Right forelimb (tissue), 1 donor: ENCODE data around the gene ACBD4.

Experiments
- DNase-seq: peaks from one replicate; pipeline ENCODE4 v3.0.0-alpha.2; 2018

ACBD4 gene, protein sequence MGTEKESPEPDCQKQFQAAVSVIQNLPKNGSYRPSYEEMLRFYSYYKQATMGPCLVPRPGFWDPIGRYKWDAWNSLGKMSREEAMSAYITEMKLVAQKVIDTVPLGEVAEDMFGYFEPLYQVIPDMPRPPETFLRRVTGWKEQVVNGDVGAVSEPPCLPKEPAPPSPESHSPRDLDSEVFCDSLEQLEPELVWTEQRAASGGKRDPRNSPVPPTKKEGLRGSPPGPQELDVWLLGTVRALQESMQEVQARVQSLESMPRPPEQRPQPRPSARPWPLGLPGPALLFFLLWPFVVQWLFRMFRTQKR

DNA sequence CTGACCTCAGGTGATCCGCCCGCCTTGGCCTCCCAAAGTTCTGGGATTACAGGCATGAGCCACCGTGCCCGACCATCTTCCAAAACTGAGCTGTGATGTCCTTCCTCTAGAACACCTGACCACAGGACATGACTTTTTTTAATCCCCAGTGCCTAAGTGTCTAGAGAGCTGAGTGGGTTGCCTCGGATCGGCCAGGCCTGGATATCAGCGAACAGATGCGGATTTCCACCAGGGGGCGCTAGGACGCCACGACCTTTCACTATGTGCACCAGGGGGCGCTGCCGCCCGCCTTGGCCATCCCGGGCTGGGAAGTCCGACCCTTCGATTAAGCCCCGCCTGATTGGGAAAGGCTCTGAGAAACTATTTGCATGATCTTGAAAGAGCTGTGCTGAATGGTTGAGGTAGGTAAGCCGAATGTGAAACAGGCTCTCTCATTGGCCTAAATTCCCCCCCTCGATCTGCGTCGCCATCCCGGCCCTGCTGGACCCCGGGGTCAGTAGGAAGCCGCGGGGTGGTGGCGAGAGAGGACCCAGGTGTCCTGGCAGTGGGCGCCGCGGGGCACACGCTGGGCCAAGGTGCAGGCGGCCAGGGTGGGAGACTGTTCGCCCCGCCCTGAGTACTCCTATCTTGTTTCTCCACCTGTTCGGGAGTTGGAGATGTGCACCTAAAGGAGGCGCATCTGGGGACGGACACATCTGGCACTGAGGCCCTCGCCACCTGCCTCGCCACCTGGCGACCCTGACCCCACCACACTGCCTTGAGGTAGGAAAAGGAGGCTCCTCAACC is at the start of gene ACBD4:
TSS of gene ACBD4 (plus strand) at position 496 of the 786 bp plus-strand sequence. CDS start 458 bp downstream, outside the sequence.
- peak; percentile 98 for DNase-seq

DNA sequence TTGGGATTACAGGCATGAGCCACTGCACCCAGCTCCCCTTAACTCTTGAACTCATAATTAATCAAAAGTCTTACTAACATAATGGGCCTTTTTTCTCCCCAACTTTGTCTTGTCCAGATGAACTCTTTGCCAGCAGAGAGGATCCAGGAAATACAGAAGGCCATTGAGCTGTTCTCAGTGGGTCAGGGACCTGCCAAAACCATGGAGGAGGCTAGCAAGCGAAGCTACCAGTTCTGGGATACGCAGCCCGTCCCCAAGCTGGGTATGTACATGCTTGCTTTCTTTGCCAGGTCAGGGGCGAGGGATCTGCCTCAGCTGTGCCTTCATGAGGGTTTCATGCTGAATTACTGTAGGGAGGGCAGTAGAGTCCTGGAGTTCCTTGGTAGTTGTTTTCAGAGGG is 49.1 kb upstream of the ACBD4 start:
- DNase-seq, result no peak

DNA sequence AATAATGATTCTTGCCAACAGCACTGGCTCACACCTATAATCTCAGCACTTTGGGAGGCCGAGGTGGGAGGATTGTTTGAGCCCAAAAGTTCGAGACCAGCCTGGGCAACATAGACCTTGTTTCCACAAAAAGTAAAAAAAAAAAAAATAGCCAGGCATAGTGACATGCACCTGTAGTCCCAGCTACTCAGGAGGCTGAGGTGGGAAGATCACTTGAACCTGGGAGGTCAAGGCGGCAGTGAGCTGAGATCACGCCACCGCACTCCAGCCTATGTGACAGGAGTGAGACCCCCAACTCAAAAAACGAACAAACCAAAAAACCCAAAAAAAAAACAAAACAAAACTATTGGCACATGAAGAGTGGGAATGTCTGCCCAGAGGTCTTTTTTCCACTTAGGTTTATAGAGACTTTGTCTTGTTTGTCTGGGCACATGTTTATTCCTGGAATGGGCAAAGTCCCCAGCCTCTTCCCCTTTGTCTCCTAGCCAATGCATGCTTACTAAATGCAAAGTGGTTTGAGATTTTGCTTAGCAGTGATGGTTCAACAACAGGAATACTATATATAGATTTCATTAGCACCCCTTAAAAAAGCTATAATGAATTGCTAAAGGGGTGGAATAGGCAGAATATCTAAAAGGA is 48.5 kb upstream of the ACBD4 start:
- DNase-seq, result no peak

DNA sequence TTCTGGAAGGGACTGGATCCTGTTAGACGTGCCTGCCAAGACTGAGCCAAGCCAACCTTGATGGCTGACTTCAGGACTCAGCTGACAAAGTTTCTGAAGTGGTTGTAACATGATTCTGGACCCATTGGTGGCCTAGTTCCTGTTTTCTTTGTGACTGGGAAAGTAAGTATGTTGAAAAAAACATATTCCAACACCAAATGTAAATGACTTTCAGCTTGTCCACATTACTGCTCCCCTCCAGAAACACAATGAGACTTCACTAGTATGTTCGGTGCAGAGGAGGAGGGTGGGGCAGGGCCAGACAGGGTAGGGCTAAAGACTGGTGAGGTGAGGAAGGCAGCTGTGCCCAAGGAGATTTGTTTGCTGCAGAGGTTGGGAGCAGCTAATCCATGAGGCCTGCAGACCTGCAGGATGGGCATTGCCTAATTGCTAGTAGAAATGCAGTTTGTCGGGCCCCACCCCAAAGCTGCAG is 47.9 kb upstream of the ACBD4 start:
- DNase-seq, result no peak

DNA sequence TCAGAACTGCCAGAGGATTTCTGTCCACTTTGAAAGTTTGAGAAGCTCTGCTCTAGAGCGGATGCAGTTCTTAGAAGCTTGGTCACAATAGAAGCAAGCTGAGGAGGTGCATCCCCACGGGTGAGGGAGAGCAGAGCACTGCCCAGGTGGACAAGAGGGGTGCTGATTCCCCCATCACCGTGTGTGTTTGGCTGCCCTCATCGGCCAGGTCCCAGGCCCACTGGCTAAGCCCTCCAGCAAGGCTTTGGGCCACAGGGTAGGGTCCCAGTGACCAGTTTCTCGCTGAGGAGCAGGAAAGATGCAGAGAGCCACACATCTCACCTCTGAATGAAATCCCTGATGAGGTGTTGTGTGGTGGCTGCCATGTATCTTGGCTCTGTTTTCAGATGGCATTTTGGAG is 47.5 kb upstream of the ACBD4 start:
- no peak for DNase-seq

DNA sequence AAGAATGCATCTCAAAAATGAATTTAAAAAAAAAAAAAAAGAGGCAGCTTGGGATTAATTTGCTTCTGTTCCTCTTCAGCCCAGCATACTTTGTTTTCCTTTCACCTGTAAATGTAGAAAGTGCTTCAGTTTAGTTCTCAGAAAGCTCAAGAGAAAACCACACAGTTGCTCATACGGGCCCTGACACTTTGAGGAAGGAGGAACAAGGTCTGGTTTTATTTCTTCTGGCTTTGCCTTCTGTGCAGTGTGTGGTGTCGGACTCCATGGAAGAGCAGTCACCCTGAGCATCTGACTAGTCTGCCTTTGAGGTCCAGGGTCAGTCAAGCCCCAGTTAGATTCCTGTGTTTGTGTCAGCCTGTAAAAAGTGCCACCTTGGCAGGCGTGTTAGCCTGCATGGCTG is 46.7 kb upstream of the ACBD4 start:
- no peak for DNase-seq

DNA sequence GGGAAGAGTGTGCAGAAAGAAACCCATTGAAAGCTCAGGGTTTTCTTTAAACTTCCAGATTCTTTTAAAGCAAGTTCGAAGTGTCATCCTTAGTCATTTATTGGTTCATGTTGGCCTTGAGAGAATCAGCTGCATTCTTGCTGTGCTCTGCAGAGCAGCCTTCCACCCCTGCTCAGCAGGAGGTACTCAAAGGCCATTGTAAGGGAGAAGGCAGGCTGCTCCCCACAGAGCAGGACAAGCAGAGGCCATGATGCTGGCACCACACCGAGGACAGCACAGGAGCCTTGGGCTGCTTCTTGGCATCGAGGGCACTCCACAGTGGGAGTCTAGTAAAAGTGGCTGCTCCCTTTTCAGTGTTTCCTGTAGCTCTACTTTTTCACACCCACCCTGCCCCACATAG is 44.8 kb upstream of the ACBD4 start:
- DNase-seq, result no peak

DNA sequence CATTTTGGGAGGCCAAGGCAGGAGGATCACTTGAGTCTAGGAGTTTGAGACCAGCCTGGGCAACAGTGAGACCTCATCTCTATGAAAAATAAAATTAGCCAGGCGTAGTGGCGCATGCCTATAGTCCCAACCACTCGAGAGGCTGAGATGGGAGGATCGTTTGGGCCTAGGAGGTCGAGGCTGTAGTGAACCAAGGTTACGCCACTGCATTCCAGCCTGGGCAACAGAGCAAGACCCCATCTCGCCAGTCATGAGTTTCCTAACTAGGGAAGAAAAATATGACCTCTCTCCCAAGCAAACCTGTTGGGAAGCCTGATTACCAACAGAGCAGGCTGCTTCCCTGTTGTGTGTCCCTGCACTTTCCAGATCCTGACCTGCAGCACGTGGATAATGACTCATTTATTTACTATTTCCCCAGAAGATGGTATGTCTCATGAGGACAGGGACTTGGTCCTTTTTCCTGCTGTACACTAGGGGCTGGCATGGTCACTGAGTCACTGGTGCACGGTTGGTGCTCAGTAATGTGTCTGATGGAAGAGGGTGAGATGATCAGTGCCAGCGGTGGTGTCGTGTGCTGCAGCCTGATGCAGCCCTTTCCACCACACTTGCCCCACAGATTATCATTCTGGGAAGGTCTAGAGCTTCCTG is 43.6 kb upstream of the ACBD4 start:
- no peak for DNase-seq

DNA sequence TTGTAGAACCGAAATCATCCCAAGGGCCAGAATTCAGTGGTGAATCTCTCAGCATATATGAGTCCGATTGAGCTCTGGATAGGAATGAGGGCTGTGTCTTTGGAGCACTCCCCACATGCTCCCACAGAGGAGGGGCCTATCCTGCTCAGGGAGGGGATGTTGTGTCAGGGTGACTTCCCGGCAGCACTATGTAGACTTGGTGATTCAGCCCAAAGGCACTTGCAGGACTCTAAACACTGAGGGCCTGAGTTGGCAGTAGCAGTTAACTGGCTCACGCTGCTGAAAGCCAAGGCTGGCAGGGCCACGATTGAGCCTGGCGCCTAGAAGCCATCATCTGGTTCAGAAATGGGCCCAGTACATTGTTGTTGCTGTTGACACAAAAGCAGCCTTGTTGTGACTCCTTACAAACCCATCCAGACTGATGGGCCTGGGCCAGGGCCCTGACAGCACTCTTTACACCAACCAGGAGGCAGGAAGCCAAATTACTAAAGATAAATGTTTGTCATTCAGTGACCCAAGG is 42.5 kb upstream of the ACBD4 start:
- no peak for DNase-seq

DNA sequence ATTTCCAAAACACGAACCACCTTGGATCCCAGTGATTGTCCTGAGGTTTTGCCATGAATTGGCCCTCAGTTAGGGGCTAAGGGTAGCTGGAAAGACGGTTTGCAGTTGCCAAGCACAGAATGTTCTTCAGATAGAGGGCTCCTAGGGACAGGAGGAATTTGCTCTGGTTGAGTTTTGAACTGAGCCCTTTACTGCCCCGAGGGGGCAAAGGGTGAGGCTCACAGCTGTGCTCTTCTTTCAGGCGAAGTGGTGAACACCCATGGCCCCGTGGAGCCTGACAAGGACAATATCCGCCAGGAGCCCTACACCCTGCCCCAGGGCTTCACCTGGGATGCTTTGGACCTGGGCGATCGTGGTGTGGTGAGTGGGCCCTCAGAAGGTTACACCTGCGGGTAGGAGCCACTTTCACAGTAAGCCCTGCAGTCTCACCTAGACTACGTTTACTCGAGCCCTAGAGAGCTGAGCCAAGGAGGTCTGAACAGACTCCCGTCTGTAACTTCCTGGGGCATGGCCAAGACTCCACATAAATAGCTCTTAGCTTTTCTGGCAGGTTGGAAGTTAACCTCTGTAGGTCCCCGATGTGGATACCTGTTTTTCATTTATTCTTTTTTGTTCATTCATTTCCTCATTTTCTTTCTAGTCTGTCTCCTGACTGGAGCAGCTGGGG is 41.9 kb upstream of the ACBD4 start:
- no peak for DNase-seq

DNA sequence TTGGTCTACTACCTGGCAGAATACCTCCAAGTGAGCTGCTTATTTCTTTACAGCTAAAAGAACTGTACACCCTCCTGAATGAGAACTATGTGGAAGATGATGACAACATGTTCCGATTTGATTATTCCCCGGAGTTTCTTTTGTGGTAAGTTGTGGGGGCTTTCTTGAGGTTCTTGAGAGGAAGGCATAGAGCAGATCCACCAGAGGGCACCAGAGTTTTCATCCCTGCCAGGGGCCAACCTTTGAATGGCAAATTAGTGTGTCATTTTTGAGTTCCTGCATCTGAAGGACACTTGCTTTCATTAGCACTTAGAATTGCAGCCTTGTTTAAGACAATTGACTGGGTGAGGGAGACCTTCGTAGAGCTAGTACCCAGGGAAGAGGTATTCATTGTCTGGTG is 39.3 kb upstream of the ACBD4 start:
- DNase-seq, result no peak

DNA sequence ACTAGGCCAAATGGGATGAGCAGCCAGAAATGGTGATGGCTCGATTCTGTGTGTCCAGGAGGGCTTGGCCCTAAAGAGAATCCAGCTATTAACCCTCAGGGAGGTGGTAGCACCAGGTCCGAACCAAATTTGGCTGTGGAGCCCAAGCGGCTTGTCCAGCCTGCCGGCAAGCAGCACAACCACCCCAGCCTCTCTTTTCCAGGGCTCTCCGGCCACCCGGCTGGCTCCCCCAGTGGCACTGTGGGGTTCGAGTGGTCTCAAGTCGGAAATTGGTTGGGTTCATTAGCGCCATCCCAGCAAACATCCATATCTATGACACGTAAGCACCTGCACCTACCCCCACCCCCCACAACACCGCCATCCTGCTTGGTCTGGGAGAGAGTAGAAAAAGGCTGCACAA is 38.6 kb upstream of the ACBD4 start:
- no peak for DNase-seq

DNA sequence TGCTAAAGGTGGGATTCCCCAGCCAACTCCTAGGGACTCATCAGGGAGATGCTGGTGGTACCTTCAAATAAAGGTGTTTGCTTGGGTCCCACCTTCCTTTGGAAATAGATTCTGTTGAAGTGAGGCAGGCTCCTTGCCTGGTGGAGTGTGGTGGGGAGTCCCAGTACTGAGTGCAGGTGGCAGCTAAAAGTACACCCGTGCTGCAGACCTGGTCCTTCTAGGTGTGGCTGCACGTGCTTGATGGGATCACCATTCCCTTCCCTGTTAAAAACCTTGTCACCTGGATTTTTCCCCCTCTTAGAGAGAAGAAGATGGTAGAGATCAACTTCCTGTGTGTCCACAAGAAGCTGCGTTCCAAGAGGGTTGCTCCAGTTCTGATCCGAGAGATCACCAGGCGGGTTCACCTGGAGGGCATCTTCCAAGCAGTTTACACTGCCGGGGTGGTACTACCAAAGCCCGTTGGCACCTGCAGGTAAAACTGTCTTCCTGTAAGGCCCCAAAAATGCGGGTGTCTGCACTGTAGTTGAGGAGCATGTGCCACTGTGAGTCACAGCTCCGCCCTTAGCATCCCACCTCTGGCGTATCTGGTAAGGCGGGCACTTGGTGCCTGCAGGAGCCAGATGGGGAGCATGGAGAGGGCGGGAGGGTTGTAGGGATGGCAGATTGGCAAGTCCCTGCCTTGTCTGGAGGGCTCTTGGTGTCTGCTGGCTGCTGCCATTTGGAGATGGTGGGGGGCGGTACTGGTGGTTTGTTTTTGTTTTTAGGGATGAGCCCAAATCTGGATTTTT is 37.2 kb upstream of the ACBD4 start:
- no peak for DNase-seq

DNA sequence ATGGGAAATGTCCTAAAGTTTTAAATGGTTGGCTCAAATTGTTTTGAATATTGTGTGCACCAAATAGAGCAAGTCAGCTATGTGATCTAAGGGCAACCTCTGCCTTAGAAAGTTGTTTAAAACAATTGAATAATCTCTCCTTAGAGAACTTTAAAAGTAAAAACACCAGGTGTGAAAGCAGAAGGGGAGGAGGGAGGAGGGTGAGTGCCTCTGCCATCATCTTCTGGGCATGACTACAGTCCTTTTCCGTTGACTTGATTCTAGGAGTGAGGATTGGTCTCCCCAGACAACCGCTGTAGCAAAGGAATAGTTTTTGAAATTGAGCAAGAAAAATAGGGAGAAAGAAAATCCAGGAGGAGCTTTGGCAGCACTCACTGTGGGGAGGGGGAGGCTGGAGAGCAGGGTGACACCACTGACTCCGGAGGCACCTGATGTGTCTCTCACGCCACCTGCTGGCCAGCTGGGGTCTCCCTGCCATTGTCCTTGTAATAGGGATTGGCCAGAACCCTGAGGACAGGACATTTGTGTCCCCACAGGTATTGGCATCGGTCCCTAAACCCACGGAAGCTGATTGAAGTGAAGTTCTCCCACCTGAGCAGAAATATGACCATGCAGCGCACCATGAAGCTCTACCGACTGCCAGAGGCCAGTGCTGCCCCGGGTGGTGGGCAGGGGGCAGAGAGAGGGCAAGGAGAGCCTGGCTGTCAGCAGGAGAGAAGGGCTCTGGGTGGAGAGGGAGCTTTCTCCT is 36.4 kb upstream of the ACBD4 start:
- DNase-seq, result peak; percentile 86

DNA sequence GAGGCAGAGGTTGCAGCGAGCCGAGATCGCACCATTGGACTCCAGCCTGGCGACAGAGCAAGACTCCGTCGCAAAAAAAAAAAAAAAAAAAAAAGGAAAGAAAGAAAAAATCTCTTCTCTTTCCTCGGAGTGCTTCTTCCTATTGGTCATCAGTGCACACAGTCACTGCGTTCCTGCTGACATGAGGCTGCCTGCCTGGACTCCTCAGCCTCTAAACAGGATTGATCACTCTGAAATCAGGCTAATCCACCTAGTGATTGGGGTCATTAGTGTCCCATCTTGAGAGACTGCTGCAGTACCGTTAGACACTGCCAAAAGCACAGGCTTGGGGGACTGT is 34.0 kb upstream of the ACBD4 start:
- no peak for DNase-seq

DNA sequence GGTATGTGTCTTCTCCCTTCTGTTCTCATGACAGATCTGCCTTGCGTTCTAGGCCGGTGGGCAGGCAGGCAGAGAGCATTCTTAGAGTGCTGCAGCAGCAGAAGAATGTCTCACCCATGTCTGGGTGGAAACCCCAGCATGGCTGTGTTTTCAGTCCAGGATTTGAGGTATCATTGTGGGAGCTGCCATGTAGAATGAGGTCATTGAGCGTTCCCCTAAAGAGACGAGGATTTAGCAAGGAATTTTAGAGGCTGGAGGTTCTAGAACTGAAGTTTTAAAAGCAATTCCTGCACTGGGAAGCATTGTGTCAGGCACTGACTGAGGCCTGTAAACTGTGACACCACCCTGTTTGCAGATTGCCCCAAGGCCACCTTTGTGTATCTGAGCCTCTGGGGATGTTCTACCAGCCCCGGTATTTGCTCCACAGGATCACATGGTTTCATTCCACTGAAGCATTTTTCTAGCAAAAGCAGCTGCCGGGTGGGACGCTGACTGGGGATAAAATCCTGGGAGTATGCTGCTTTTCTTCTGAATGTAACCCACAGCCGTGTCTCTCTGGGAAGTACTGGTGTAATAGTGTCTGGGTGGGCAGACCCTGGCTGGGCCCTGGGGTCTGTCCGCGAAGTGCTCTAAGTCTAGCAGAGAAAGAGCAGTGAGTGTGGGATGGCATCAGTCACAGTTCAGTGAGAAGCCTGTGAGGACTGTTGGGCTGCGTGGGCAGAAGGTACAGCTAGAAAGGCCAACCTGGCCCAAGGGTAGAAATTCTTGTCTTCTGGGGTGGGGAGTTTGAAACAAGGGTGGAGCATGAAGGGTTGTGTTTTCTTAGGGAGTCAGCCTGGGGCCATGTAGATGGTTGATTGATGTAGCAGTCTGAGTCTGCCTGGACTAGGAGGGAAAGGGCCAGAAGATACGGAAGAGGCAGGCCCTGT is 33.3 kb upstream of the ACBD4 start:
- no peak for DNase-seq

DNA sequence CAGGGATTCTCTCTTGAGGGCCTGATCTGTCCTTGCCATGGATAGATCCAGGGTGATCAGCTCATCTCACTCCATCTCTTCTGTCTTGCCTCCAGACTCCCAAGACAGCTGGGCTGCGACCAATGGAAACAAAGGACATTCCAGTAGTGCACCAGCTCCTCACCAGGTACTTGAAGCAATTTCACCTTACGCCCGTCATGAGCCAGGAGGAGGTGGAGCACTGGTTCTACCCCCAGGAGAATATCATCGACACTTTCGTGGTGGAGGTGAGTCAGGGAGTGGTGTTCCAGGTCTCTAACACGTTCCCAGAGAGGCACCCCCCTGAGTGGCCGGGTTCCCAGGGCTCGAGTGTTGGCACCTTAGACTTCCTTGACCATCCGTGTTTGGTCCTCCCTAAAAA is 32.6 kb upstream of the ACBD4 start:
- no peak for DNase-seq

DNA sequence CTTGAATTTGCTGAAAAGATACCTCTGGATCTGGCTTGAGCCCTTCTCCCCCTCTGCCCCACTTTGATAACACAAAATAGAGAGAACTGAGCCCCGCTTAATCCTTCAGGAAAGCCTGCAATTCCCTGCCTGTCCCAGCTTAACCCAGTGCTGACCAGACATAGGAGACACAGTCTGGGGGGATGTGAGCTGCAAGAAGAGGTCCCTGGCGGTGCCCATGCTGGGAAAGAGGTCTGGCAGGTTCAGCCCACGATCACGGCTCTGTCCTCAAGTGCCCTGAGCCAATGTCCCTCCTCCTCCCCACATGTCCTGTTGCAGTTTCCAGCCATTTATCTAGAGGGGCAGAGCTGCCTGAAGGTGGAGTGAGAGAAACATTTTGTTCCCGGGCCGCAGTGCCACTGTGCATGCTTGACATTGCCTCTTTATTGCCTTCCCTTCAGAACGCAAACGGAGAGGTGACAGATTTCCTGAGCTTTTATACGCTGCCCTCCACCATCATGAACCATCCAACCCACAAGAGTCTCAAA is 32.2 kb upstream of the ACBD4 start:
- no peak for DNase-seq

DNA sequence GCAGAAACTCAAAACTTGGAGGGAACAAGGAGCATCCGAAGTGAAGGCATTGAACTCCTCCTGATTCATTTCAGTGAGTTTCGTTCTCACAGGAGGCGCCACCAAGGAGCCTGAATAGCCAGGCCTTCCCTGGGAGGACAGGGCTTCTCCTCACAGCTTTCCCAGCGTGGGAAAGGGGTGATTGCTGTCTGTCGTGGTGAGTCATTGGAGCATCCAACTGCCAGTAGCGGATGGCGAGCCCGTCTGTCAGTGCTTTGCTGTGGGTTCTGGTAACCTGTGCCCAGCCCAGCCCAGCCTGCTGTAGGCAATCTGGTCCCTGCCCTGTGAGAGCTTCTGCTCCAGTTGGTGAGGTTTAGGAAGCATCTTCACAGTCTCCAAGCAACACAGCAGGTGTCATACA is 31.5 kb upstream of the ACBD4 start:
- DNase-seq, result no peak

DNA sequence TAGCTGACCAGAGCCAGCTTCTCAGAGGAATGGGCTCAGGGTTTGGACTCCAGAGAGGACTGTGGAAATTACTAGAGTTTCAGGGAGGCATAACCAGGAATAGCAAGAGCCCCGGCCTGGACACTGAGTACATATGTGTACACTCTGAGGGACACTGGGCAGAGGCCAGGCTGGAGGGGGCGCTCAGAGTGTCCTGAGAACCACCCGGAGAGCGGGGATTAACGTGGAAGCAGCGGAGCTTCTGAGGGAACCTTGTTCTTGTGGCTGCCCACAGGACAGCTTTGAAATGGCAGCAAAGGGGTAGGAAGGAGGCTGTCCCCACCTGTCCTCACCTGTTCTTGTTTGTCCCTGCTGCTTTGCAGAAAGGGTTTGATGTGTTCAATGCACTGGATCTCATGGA is 31.0 kb upstream of the ACBD4 start:
- no peak for DNase-seq
